MG63 (cell line): ENCODE data around the gene RNLS. TPM values are rescaled to one million over a fixed set of nuclear protein-coding genes. Genes with fewer than 3 reads are reported as not detected.

ENCODE experiments used
- DNase-seq: peaks from one replicate; pipeline ENCODE4 v3.0.0-alpha.2; 2020
- H3K27me3 ChIP-seq: fragments of 250-450 bp; sonication (Bioruptor Pico); 2 replicates; pipeline ENCODE4 v1.5.1; 2020; ENCODE audit warnings: mild to moderate bottlenecking, moderate library complexity
- H3K36me3 ChIP-seq: fragments of 250-450 bp; sonication (Bioruptor Pico); 2 replicates; pipeline ENCODE4 v1.5.1; 2020; ENCODE audit warnings: mild to moderate bottlenecking, moderate library complexity
- H3K4me3 ChIP-seq: fragments of 250-450 bp; sonication (Bioruptor Pico); 2 replicates; pipeline ENCODE4 v1.5.1; 2020; ENCODE audit warnings: mild to moderate bottlenecking, moderate library complexity
- H3K9me3 ChIP-seq: fragments of 250-450 bp; sonication (Bioruptor Pico); 2 replicates; pipeline ENCODE4 v1.5.1; 2020; ENCODE audit warnings: mild to moderate bottlenecking, moderate library complexity
- total RNA-seq: library from RNA; depleted of rRNA; stranded (reverse); fragments of >200 nt; shearing (Covaris generic); gene quantifications from 2 replicates; pipeline ENCODE4 v1.2.3, GENCODE V29; 2014; ENCODE audit warnings: low replicate concordance

The RNLS gene
- total RNA-seq, 1 experiment from 2014 or later = 14.8 TPM

GRCh38 chr10:88404133-88404532 is 179.0 kb downstream of the RNLS start:
- no peaks in the 10 kb centered on the region for H3K36me3 ChIP-seq
- no peaks in the 10 kb centered on the region for H3K9me3 ChIP-seq
- H3K27me3 ChIP-seq = no peaks in the 10 kb centered on the region
- DNase-seq = no peak
- H3K4me3 ChIP-seq = no peak overlapping the region

GRCh38 chr10:88401671-88402347 is 181.3 kb downstream of the RNLS start:
- Histone ChIP-seq H3K4me3 (no peak overlapping the region), H3K27me3 (no peaks in the 10 kb centered on the region), H3K9me3 (0 out of 2 replicates have a peak, but pooled peaks cover 9% of the 10 kb centered on the region), H3K36me3 (no peaks in the 10 kb centered on the region)
- DNase-seq = no peak

- Histone ChIP-seq H3K27me3 (no peaks in the 10 kb centered on the region), H3K4me3 (no peak overlapping the region), H3K36me3 (no peaks in the 10 kb centered on the region), H3K9me3 (peaks cover 17% of the 10 kb centered on the region; the same call in 1 of the 2 replicates)
- DNase-seq = no peak
These were observed 183.9 kb downstream of the RNLS start for GRCh38 chr10:88399240-88399639.

GRCh38 chr10:88395677-88396076 is 187.4 kb downstream of the RNLS start:
- DNase-seq = no peak
- H3K4me3 ChIP-seq = no peak overlapping the region
- H3K36me3 ChIP-seq = no peaks in the 10 kb centered on the region
- peaks cover 17% of the 10 kb centered on the region; the same call in 1 of the 2 replicates for H3K9me3 ChIP-seq
- H3K27me3 ChIP-seq = no peaks in the 10 kb centered on the region

GRCh38 chr10:88392222-88392621 is 190.9 kb downstream of the RNLS start:
- H3K9me3 ChIP-seq = peaks cover 8% of the 10 kb centered on the region; the same call in 1 of the 2 replicates
- no peaks in the 10 kb centered on the region for H3K36me3 ChIP-seq
- no peak for DNase-seq
- no peaks in the 10 kb centered on the region for H3K27me3 ChIP-seq
- no peak overlapping the region for H3K4me3 ChIP-seq

- no peaks in the 10 kb centered on the region for H3K36me3 ChIP-seq
- H3K9me3 ChIP-seq = no peaks in the 10 kb centered on the region; the same call in 1 of the 2 replicates
- no peak for DNase-seq
- no peaks in the 10 kb centered on the region for H3K27me3 ChIP-seq
- H3K4me3 ChIP-seq = no peak overlapping the region
These were observed 193.1 kb downstream of the RNLS start for GRCh38 chr10:88390041-88390440.

- no peaks in the 10 kb centered on the region for H3K36me3 ChIP-seq
- no peaks in the 10 kb centered on the region; the same call in 1 of the 2 replicates for H3K9me3 ChIP-seq
- no peak overlapping the region for H3K4me3 ChIP-seq
- DNase-seq = no peak
- no peaks in the 10 kb centered on the region for H3K27me3 ChIP-seq
These were observed 193.7 kb downstream of the RNLS start for GRCh38 chr10:88389456-88389855.

- H3K9me3 ChIP-seq = peaks cover under 1% of the 10 kb centered on the region; the same call in 1 of the 2 replicates
- H3K36me3 ChIP-seq = no peaks in the 10 kb centered on the region
- DNase-seq = no peak
- no peaks in the 10 kb centered on the region for H3K27me3 ChIP-seq
- H3K4me3 ChIP-seq = no peak overlapping the region
These were observed 194.8 kb downstream of the RNLS start for GRCh38 chr10:88388324-88388723.

- no peaks in the 10 kb centered on the region for H3K36me3 ChIP-seq
- H3K9me3 ChIP-seq = peaks cover 2% of the 10 kb centered on the region
- DNase-seq = no peak
- no peak overlapping the region for H3K4me3 ChIP-seq
- H3K27me3 ChIP-seq = no peaks in the 10 kb centered on the region
These were observed 196.0 kb downstream of the RNLS start for GRCh38 chr10:88386821-88387773.

- peaks cover 2% of the 10 kb centered on the region; the same call in 1 of the 2 replicates for H3K9me3 ChIP-seq
- H3K27me3 ChIP-seq = no peaks in the 10 kb centered on the region
- no peak overlapping the region for H3K4me3 ChIP-seq
- H3K36me3 ChIP-seq = no peaks in the 10 kb centered on the region
- no peak for DNase-seq
These were observed 196.8 kb downstream of the RNLS start for GRCh38 chr10:88386204-88386788.

- DNase-seq = peak; percentile 8
- H3K4me3 ChIP-seq = no peak overlapping the region
- H3K36me3 ChIP-seq = no peaks in the 10 kb centered on the region
- H3K9me3 ChIP-seq = peaks cover 2% of the 10 kb centered on the region; the same call in 1 of the 2 replicates
- no peaks in the 10 kb centered on the region for H3K27me3 ChIP-seq
These were observed 197.4 kb downstream of the RNLS start for GRCh38 chr10:88385601-88386203.

- Histone ChIP-seq H3K4me3 (no peak overlapping the region), H3K27me3 (no peaks in the 10 kb centered on the region), H3K9me3 (peaks cover 2% of the 10 kb centered on the region; the same call in 1 of the 2 replicates), H3K36me3 (no peaks in the 10 kb centered on the region)
- DNase-seq = no peak
These were observed 199.8 kb downstream of the RNLS start for GRCh38 chr10:88383276-88383675.

- Histone ChIP-seq H3K9me3 (peaks cover 2% of the 10 kb centered on the region; the same call in 1 of the 2 replicates), H3K36me3 (no peaks in the 10 kb centered on the region), H3K27me3 (no peaks in the 10 kb centered on the region), H3K4me3 (no peak overlapping the region)
- DNase-seq = no peak
These were observed 200.4 kb downstream of the RNLS start for GRCh38 chr10:88382699-88383098.

- peak; percentile 37 for DNase-seq
- H3K4me3 ChIP-seq = no peak overlapping the region
These were observed 203.5 kb downstream of the RNLS start for GRCh38 chr10:88379575-88379974.

GRCh38 chr10:88377510-88377909 is 205.6 kb downstream of the RNLS start:
- Histone ChIP-seq H3K4me3 (no peak overlapping the region), H3K36me3 (no peaks in the 10 kb centered on the region), H3K27me3 (no peaks in the 10 kb centered on the region), H3K9me3 (no peaks in the 10 kb centered on the region; the same call in 1 of the 2 replicates)
- DNase-seq = no peak

More at GRCh38 chr10:88379575-88379974, 203.5 kb downstream of the RNLS start:
- Histone ChIP-seq H3K27me3 (no peaks in the 10 kb centered on the region), H3K9me3 (peaks cover 2% of the 10 kb centered on the region; the same call in 1 of the 2 replicates), H3K36me3 (no peaks in the 10 kb centered on the region)

GRCh38 chr10:88374392-88375175 is 208.5 kb downstream of the RNLS start:
- Histone ChIP-seq H3K4me3 (no peak overlapping the region), H3K27me3 (no peaks in the 10 kb centered on the region), H3K36me3 (no peaks in the 10 kb centered on the region), H3K9me3 (no peaks in the 10 kb centered on the region)
- no peak for DNase-seq
